Right cardiac atrium (tissue), 5 donors: ENCODE measurements around the gene OR1A2. TPM values are rescaled to one million over a fixed set of nuclear protein-coding genes. Genes with fewer than 3 reads are reported as not detected.
"Not testable (repeated sequence)": the region's sequence is repeated elsewhere in the genome, so short reads cannot be mapped to it uniquely, and the experiment has no call there.

Experiments
- ATAC-seq, 2 donors: fragments of 200-7000 bp; cut with Tn5 transposase; one replicate each; pipeline versions ENCODE4 v1.8.0 to v1.9.1; 2020; ENCODE audit warnings: moderate library complexity in 2 of 2, mild to moderate bottlenecking in 1 of 2
- DNase-seq, 3 donors: peaks; one replicate each; pipeline ENCODE4 v3.0.0-alpha.2; 2020
- H3K27ac ChIP-seq: one replicate; pipeline ENCODE4 v1.5.1; 2013; ENCODE audit warnings: mild to moderate bottlenecking, low read length, control low read depth, moderate library complexity
- H3K27me3 ChIP-seq: one replicate; pipeline ENCODE4 v1.6.1; 2013; ENCODE audit not compliant: control insufficient read depth, insufficient read depth
- H3K4me1 ChIP-seq: one replicate; pipeline ENCODE4 v1.6.1; 2013; ENCODE audit warnings: low read length; ENCODE audit not compliant: control insufficient read depth, insufficient read depth
- H3K4me3 ChIP-seq: one replicate; pipeline ENCODE4 v1.5.1; 2013; ENCODE audit warnings: low read length, control low read depth
- H3K9me3 ChIP-seq: one replicate; pipeline ENCODE4 v1.6.1; 2013; ENCODE audit warnings: low read length; ENCODE audit not compliant: control insufficient read depth
- WGBS: extraction: QIAGEN DNeasy Blood & Tissue Kit; methylation state at CpG from one replicate; pipeline ENCODE4 v1.1.7; 2013; 5-methylcytosine and 5-hydroxymethylcytosine counted together
- intact Hi-C, 4 donors: fragments of 100-400 bp; cut with DNase I; formaldehyde crosslinking; loops; one replicate each; pipeline versions ENCODE4 v1.11.0 to v1.14.0; 2022 to 2023
- long read RNA-seq, 4 donors: library from polyadenylated mRNA; unstranded; transcript quantifications; one replicate each; pipeline ENCODE4 v2.0.0, GENCODE V29; 2020 to 2021
- polyA plus RNA-seq: library from polyadenylated mRNA; stranded (reverse); fragments of 200-250 nt; gene quantifications from one replicate; pipeline ENCODE4 v1.2.3, GENCODE V29; 2013
- total RNA-seq, 4 donors: library from RNA; stranded (reverse); fragmentation: NEBNext Ultra II Directional; extraction: Animal tissue kit (Norgen Biotek cat#: 25700); gene quantifications; one replicate each; pipeline ENCODE4 v1.2.1, GENCODE V29; 2021
- donor health status: healthy with polysubstance abuse.
- donor health status: DM: no; HTN: yes; CAD: no.
- donor health status: DM: no; HTN: no; CAD: no.
- donor health status: DM: no; HTN: yes; CAD: no; lungs with severe emphysema.
- donor health status: DM: yes; HTN: yes; CAD: no.

OR1A2 gene, protein sequence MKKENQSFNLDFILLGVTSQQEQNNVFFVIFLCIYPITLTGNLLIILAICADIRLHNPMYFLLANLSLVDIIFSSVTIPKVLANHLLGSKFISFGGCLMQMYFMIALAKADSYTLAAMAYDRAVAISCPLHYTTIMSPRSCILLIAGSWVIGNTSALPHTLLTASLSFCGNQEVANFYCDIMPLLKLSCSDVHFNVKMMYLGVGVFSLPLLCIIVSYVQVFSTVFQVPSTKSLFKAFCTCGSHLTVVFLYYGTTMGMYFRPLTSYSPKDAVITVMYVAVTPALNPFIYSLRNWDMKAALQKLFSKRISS
- total RNA-seq (not detected), polyA plus RNA-seq (not detected)
- long read RNA-seq, donor 1 = 0 reads
- long read RNA-seq, donor 2 = 0 reads
- long read RNA-seq, donor 3 = 0 reads
- long read RNA-seq, donor 4 = 0 reads

GRCh38 chr17:3197219-3197618 is at the start of gene OR1A2:
TSS of gene OR1A2 (plus strand) at chr17:3197519. CDS start at chr17:3197519, 0 bp downstream.
- ATAC-seq (no peak), DNase-seq (no peak)
- WGBS = 73% methylated on average over 4 of the region's 4 CpGs
- no peak within 1 kb of the TSS for H3K4me3 ChIP-seq
- intact Hi-C loops = no loop called here
- H3K9me3 ChIP-seq = peaks cover 2% of the 10 kb centered on the region
- no peak within 1 kb of the TSS for H3K27ac ChIP-seq
- no peaks in the 10 kb centered on the region for H3K27me3 ChIP-seq
- no peaks in the 10 kb centered on the region for H3K4me1 ChIP-seq

DNA sequence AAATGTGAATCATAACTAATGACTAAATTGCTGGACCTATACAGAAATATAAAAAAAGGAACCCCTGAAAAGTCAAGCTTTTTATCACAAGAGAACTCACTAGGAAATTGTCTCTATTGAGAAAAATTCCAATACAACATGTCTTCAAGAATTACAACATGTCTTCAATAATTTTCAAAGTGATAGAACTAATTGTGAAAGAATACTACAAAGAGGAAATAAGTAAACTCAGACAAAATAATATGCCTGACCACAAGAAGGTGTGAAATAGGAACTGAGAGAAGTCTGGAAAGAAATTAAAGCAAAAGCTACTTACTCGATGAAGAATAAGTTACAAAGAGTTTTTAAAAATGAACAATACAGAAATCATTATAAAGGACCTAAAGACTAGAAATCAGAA is 40.1 kb upstream of the OR1A2 start:
- no peak for DNase-seq
- no peaks in the 10 kb centered on the region for H3K27me3 ChIP-seq
- H3K9me3 ChIP-seq = no peaks in the 10 kb centered on the region
- ATAC-seq = no peak
- intact Hi-C loops = no loop called here
- WGBS = 74% methylated on average over 1 of the region's 1 CpG
- H3K27ac ChIP-seq = no peak overlapping the region
- H3K4me1 ChIP-seq = no peaks in the 10 kb centered on the region
- H3K4me3 ChIP-seq = no peak overlapping the region

DNA sequence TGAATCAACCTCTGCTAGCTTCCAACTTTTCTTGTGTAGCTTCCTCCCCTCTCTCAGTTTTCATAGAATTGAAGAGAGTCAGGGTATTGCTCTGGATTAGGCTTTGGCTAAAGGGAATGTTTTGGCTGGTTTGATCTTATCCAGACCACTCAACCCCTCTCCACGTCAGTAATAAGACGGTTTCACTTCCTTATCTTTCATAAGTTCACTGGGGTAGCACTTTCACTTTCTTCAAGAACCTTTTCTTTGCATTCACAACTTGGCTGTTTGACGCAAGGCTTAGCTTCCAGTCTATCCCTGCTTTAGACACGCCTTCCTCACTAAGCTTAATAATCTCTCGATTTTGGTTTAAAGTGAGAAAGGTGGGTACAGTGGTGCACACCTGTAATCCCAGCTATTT is 29.7 kb upstream of the OR1A2 start:
- intact Hi-C loops = no loop called here
- peaks cover 6% of the 10 kb centered on the region for H3K9me3 ChIP-seq
- no peak overlapping the region for H3K4me3 ChIP-seq
- ATAC-seq (no peak), DNase-seq (no peak)
- no peak overlapping the region for H3K27ac ChIP-seq
- 55% methylated on average over 5 of the region's 5 CpGs for WGBS
- no peaks in the 10 kb centered on the region for H3K27me3 ChIP-seq
- H3K4me1 ChIP-seq = no peaks in the 10 kb centered on the region

GRCh38 chr17:3189961-3190360 is 7.4 kb upstream of the OR1A2 start:
- Histone ChIP-seq H3K27me3 (no peaks in the 10 kb centered on the region), H3K4me1 (no peaks in the 10 kb centered on the region), H3K4me3 (no peak overlapping the region), H3K27ac (no peak overlapping the region), H3K9me3 (no peaks in the 10 kb centered on the region)
- no peak for DNase-seq
- WGBS = 30% methylated on average over 4 of the region's 4 CpGs
- intact Hi-C loops = no loop called here
- no peak for ATAC-seq

DNA sequence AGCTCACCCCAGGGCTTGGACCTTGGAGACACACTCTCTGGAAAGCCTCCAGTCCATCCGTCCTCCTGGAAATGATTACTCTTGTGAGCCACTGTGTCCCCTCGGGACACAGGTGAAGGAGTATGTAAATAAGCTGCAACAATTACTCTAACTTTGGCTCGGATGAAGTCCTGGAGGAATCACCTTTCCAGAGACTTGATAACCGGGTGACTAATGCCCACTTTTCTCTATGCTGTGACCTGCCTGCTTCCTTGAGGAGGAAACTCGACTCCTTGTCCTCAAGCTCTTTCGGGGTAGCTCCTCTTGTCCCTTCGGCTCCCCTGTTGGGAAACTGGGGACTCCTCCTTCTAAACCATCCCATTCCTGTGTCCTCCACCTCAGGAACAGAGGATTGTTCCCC is 10.0 kb downstream of the OR1A2 start, which contains the start of gene OR1A1:
Gene OR1A1, plus strand, starts transcription at position 301 of the 400 bp plus-strand sequence. CDS start 7,954 bp downstream, outside the sequence.
- no peaks in the 10 kb centered on the region for H3K4me1 ChIP-seq

GRCh38 chr17:3208484-3208883 is 11.2 kb downstream of the OR1A2 start:
- ATAC-seq = no peak
- intact Hi-C loops = no loop called here
- Histone ChIP-seq H3K27ac (no peak overlapping the region), H3K4me3 (no peak overlapping the region), H3K27me3 (no peaks in the 10 kb centered on the region), H3K4me1 (no peaks in the 10 kb centered on the region), H3K9me3 (peaks cover under 1% of the 10 kb centered on the region)
- WGBS = 86% methylated on average over 6 of the region's 6 CpGs
- DNase-seq = no peak

More for the DNA sequence above, 10.0 kb downstream of the OR1A2 start, which contains the start of gene OR1A1:
- H3K9me3 ChIP-seq = no peaks in the 10 kb centered on the region
- DNase-seq = no peak
- WGBS = 71% methylated on average over 7 of the region's 7 CpGs
- H3K4me3 ChIP-seq = no peak within 1 kb of the TSS
- intact Hi-C loops = no loop called here
- ATAC-seq = no peak
- H3K27me3 ChIP-seq = no peaks in the 10 kb centered on the region
- H3K27ac ChIP-seq = no peak within 1 kb of the TSS

DNA sequence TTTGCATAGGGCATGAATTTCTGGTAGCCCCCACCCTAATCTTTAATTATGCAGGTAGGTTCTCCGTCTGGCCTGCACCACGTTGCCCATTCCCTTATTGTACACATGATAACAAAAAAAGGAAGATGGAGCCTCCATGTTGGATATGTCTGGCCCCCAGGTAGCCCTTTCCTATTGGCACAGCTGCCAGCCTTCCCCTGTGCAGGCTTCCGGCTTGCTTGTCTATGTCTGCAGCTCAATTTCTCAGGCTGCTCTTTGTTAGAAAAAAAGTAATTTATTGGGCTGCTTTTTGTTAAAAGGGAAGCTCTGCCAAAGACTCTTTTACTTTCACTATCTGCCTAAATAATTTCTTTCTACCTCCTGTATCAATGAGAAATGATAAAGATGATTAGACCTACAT is 15.7 kb downstream of the OR1A2 start:
- WGBS = 82% methylated on average over 3 of the region's 3 CpGs
- no peak for ATAC-seq
- no peak overlapping the region for H3K27ac ChIP-seq
- no peak overlapping the region for H3K4me3 ChIP-seq
- H3K4me1 ChIP-seq = no peaks in the 10 kb centered on the region
- intact Hi-C loops = no loop called here
- H3K27me3 ChIP-seq = peaks cover 3% of the 10 kb centered on the region
- H3K9me3 ChIP-seq = peaks cover 5% of the 10 kb centered on the region
- no peak for DNase-seq

DNA sequence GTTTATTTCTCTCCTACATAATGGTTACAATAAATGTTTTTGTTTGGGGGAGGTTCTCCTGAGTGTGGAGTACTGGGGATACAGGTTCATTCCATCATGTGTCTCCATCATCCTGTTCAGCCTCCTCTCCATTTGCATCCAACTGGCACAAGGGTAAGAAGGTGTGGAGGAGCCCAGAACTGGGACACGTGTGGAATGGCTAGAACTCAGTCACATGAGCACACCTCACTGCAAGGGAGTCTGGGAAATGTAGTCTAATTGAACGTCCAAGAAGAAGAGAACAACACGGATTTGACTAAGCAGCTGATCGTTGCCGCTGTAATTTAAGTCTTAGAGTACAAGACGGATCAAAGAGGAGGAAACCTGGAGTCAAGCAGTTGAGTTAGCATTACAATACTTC is 16.3 kb downstream of the OR1A2 start:
- H3K4me3 ChIP-seq = no peak overlapping the region
- H3K27me3 ChIP-seq = peaks cover 3% of the 10 kb centered on the region
- H3K4me1 ChIP-seq = no peaks in the 10 kb centered on the region
- DNase-seq (no peak), ATAC-seq (no peak)
- peaks cover 5% of the 10 kb centered on the region for H3K9me3 ChIP-seq
- intact Hi-C loops = no loop called here
- H3K27ac ChIP-seq = no peak overlapping the region
- WGBS = 55% methylated on average over 6 of the region's 6 CpGs

DNA sequence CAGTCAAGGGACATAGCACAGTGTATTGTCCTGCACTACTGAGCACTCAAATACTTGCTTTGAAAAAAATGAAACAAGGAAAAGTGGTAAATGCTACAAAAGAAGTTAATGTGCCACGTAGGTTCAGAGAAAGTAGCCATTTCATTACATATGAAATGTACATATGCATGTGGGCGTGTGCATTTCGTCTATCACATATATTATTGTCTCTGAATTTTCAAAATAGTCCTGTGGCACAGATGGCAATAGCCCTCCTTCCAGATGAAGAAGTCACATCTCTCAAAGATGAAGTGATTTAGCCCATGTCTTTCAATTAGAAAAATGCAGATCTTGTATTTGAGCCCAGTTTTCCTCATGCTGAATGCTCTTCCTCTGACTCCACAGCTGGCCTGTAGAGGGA is 22.7 kb downstream of the OR1A2 start:
- not testable (repeated sequence) for ATAC-seq

GRCh38 chr17:3221850-3222249 is 24.5 kb downstream of the OR1A2 start:
- no peak overlapping the region for H3K27ac ChIP-seq
- WGBS = 84% methylated on average over 2 of the region's 2 CpGs
- intact Hi-C loops = no loop called here
- ATAC-seq = no peak
- H3K27me3 ChIP-seq = no peaks in the 10 kb centered on the region
- H3K4me3 ChIP-seq = no peak overlapping the region
- no peaks in the 10 kb centered on the region for H3K9me3 ChIP-seq
- DNase-seq = no peak
- H3K4me1 ChIP-seq = no peaks in the 10 kb centered on the region

More for the DNA sequence above, 22.7 kb downstream of the OR1A2 start:
- intact Hi-C loops, H3K4me3 ChIP-seq, H3K27me3 ChIP-seq, H3K27ac ChIP-seq, DNase-seq, H3K9me3 ChIP-seq, H3K4me1 ChIP-seq: not testable (repeated sequence)
- 66% methylated on average over 3 of the region's 3 CpGs for WGBS

DNA sequence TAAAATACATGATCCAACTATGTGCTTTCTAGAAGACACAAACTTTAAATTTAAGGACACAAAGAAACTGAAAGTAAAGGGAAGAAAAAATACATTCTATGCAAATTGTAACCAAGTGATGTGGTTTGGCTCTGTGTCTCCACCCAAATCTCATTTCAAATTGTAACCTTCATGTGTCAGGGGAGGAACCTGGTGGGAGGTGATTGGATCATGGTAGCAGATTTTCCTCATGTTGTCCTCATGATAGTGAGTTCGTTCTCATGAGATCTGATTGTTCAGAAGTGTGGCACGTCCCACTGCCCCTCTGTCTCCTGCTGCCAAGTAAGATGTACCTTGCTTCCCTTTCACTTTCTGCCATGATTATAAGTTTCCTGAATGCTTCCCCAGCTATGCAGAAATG is 25.2 kb downstream of the OR1A2 start:
- ATAC-seq = no peak
- Histone ChIP-seq H3K9me3 (no peaks in the 10 kb centered on the region), H3K4me1 (no peaks in the 10 kb centered on the region), H3K27me3 (no peaks in the 10 kb centered on the region), H3K27ac (no peak overlapping the region), H3K4me3 (no peak overlapping the region)
- 52% methylated on average over 2 of the region's 2 CpGs for WGBS
- intact Hi-C loops = no loop called here
- no peak for DNase-seq
